Testis (tissue), 3 donors: ENCODE results near the gene CX3CL1. TPM values are rescaled to one million over a fixed set of nuclear protein-coding genes. Genes with fewer than 3 reads are reported as not detected.

Experiments used
- DNase-seq: peaks from one replicate; pipeline ENCODE4 v3.0.0-alpha.2; 2019
- H3K27ac ChIP-seq, 2 donors: fragments of 200-600 bp; sonication (generic); one replicate each; pipeline ENCODE4 v1.5.1; 2019
- H3K27me3 ChIP-seq: fragments of 200-600 bp; sonication (generic); one replicate; pipeline ENCODE4 v1.5.1; 2019
- H3K36me3 ChIP-seq: fragments of 200-600 bp; sonication (generic); one replicate; pipeline ENCODE4 v1.5.1; 2017; ENCODE audit warnings: low read depth; ENCODE audit errors: missing control alignments
- H3K4me1 ChIP-seq: fragments of 200-600 bp; sonication (generic); one replicate; pipeline ENCODE4 v1.5.1; 2019
- H3K4me3 ChIP-seq, 2 donors: fragments of 200-600 bp; sonication (generic); one replicate each; pipeline ENCODE4 v1.5.1; 2017 to 2019
- H3K9me3 ChIP-seq: fragments of 200-600 bp; sonication (generic); one replicate; pipeline ENCODE4 v1.5.1; 2017
- CTCF ChIP-seq, 3 experiments: fragments of 450-650 bp in 2 of 3; fragments of 200-600 bp in 1 of 3; sonication (generic) in 1 of 3; IDR thresholded peaks; one replicate each; pipeline ENCODE4 v1.5.1; 2016 to 2019; ENCODE audit warnings: antibody characterized with exemption in 3 of 3, mild to moderate bottlenecking in 2 of 3, moderate library complexity in 1 of 3
- POLR2A ChIP-seq: fragments of 450-650 bp; IDR thresholded peaks from one replicate; pipeline ENCODE4 v1.6.1; 2017; ENCODE audit warnings: antibody characterized with exemption, mild to moderate bottlenecking, moderate library complexity
- WGBS, 2 donors: methylation state at CpG; one replicate each; pipeline ENCODE4 v1.1.5; 2018; 5-methylcytosine and 5-hydroxymethylcytosine counted together
- intact Hi-C: fragments of 100-400 bp; cut with DNase I; formaldehyde crosslinking; loops from one replicate; pipeline ENCODE4 v1.15.1; 2023; ENCODE audit warnings: low total_unique reads
- polyA plus RNA-seq: library from polyadenylated mRNA; stranded (reverse); fragments of 350-450 nt; fragmentation: Illumina TruSeq; extraction: RNeasy Lipid Tissue Mini Kit (QIAGEN cat#74804); gene quantifications from one replicate; pipeline ENCODE4 v1.2.3, GENCODE V29; 2014; ENCODE audit warnings: low read depth, low replicate concordance; ENCODE audit not compliant: insufficient read depth
- total RNA-seq, 2 donors: library from RNA; depleted of rRNA; stranded (reverse); fragments of >200 nt; gene quantifications; one replicate each; pipeline ENCODE4 v1.2.3, GENCODE V29; 2016

Gene CX3CL1
- total and polyA plus RNA-seq, 3 donors from 2014 or later: 8.5 to 19.6 (median 12.9) TPM

- 91 to 92% methylated on average over 5 of the region's 5 CpGs for WGBS, 2 donors
- Histone ChIP-seq H3K36me3 (no peaks in the 10 kb centered on the region), H3K27me3 (no peaks in the 10 kb centered on the region), H3K9me3 (no peaks in the 10 kb centered on the region), H3K4me3 (no peak overlapping the region), H3K4me1 (no peaks in the 10 kb centered on the region), H3K27ac (no peak overlapping the region)
- TF ChIP-seq CTCF (IDR thresholded peaks at IDR 0.05): no peak
- TF ChIP-seq POLR2A: no peak
- DNase-seq: no peak
- intact Hi-C loops: no loop called here
Measured at GRCh38 chr16:57407521-57408353, 35.4 kb downstream of the CX3CL1 start.

GRCh38 chr16:57409065-57409464, 36.8 kb downstream of the CX3CL1 start:
- Histone ChIP-seq H3K4me1 (no peaks in the 10 kb centered on the region), H3K36me3 (no peaks in the 10 kb centered on the region), H3K27ac (no peak overlapping the region), H3K9me3 (no peaks in the 10 kb centered on the region), H3K4me3 (no peak overlapping the region), H3K27me3 (no peaks in the 10 kb centered on the region)
- WGBS, 2 donors: 66 to 69% methylated on average over 5 of the region's 5 CpGs
- TF ChIP-seq POLR2A (no peak), CTCF (IDR thresholded peaks at IDR 0.05) (no peak)
- no peak for DNase-seq
- intact Hi-C loops: no loop called here

- DNase-seq: no peak
- intact Hi-C loops: no loop called here
- no peak overlapping the region for H3K27ac ChIP-seq
- no peak overlapping the region for H3K4me3 ChIP-seq
- H3K27me3 ChIP-seq: no peaks in the 10 kb centered on the region
- no peaks in the 10 kb centered on the region for H3K4me1 ChIP-seq
- 82 to 88% methylated on average over 11 to 14 of the region's 14 CpGs for WGBS, 2 donors
- TF ChIP-seq CTCF (IDR thresholded peaks at IDR 0.05) (no peak), POLR2A (no peak)
- H3K36me3 ChIP-seq: no peaks in the 10 kb centered on the region
- H3K9me3 ChIP-seq: no peaks in the 10 kb centered on the region
Measured at GRCh38 chr16:57409870-57410587, 37.7 kb downstream of the CX3CL1 start.

GRCh38 chr16:57411362-57411976, 39.2 kb downstream of the CX3CL1 start:
- 74 to 75% methylated on average over 5 to 12 of the region's 12 CpGs for WGBS, 2 donors
- no peak for DNase-seq
- Histone ChIP-seq H3K9me3 (no peaks in the 10 kb centered on the region), H3K27me3 (no peaks in the 10 kb centered on the region), H3K4me1 (peaks cover 3% of the 10 kb centered on the region), H3K27ac (no peak overlapping the region), H3K36me3 (no peaks in the 10 kb centered on the region), H3K4me3 (no peak overlapping the region)
- TF ChIP-seq POLR2A: no peak
- TF ChIP-seq CTCF (IDR thresholded peaks at IDR 0.05): no peak
- intact Hi-C loops: no loop called here
